HUDEP-2 (cell line): ENCODE data around the gene RDX.
"Not testable (repeated sequence)": the region's sequence is repeated elsewhere in the genome, so short reads cannot be mapped to it uniquely, and the experiment has no call there.

ENCODE experiments used
- DNase-seq, 76 experiments: peaks; one replicate each; lab custom pipeline; 2025; ENCODE audit not compliant: unreplicated experiment in 76 of 76; lab: John Stamatoyannopoulos, UW

Gene RDX

GRCh38 chr11:110280595-110280994 lies 15.8 kb downstream of the RDX start:
- not testable (repeated sequence) for DNase-seq

GRCh38 chr11:110279881-110280280 lies 16.5 kb downstream of the RDX start:
- no peak for DNase-seq

GRCh38 chr11:110272919-110273318 lies 23.5 kb downstream of the RDX start:
- DNase-seq, result peak in 2 of 76 experiments; percentile 4 to 9

- no peak for DNase-seq
These were observed 26.4 kb downstream of the RDX start for GRCh38 chr11:110269996-110270395.

- no peak for DNase-seq
These were observed 28.0 kb downstream of the RDX start for GRCh38 chr11:110268441-110268840.

GRCh38 chr11:110262072-110262403 lies 34.4 kb downstream of the RDX start:
- DNase-seq, result no peak

GRCh38 chr11:110261195-110262071 lies 35.0 kb downstream of the RDX start:
- no peak for DNase-seq

- DNase-seq, result no peak
These were observed 42.9 kb downstream of the RDX start for GRCh38 chr11:110253525-110253924.

- peak in 19 of 76 experiments; percentile 6 to 61 (median 26) for DNase-seq
These were observed 44.6 kb downstream of the RDX start for GRCh38 chr11:110251836-110252235.

- DNase-seq, result no peak
These were observed 46.2 kb downstream of the RDX start for GRCh38 chr11:110250168-110250567.

- no peak for DNase-seq
These were observed 46.6 kb downstream of the RDX start for GRCh38 chr11:110249766-110250165.

GRCh38 chr11:110249066-110249465 lies 47.3 kb downstream of the RDX start:
- DNase-seq, result peak in 1 of 76 experiments; percentile 3

- DNase-seq, result no peak
These were observed 52.6 kb downstream of the RDX start for GRCh38 chr11:110243791-110244190.

- no peak for DNase-seq
These were observed 53.7 kb downstream of the RDX start for GRCh38 chr11:110242746-110243145.

GRCh38 chr11:110242188-110242587 lies 54.2 kb downstream of the RDX start:
- no peak for DNase-seq

- DNase-seq, result no peak
These were observed 60.4 kb downstream of the RDX start for GRCh38 chr11:110235966-110236365.

GRCh38 chr11:110230377-110230776 lies 66.0 kb downstream of the RDX start:
- no peak for DNase-seq

- no peak for DNase-seq
These were observed 77.2 kb downstream of the RDX start for GRCh38 chr11:110219006-110219785.

GRCh38 chr11:110217936-110218335 lies 78.5 kb downstream of the RDX start:
- DNase-seq, result no peak

- no peak for DNase-seq
These were observed 79.1 kb downstream of the RDX start for GRCh38 chr11:110217223-110217877.

GRCh38 chr11:110209313-110209694 lies 87.1 kb downstream of the RDX start:
- not testable (repeated sequence) for DNase-seq
